GM18498 (cell line): Measurements from ENCODE around the gene HPS3.

Experiments used
- ATAC-seq: cut with Tn5 transposase; IDR thresholded peaks from one replicate; pipeline ENCODE4 v1.9.1; 2021; ENCODE audit warnings: mild to moderate bottlenecking, moderate library complexity; ENCODE audit not compliant: unreplicated experiment

Gene HPS3

GRCh38 chr3:149120051-149120972 lies 9.1 kb upstream of the HPS3 start:
- ATAC-seq, result peak; percentile 71

GRCh38 chr3:149122721-149123578 lies 6.5 kb upstream of the HPS3 start:
- ATAC-seq, result no peak

GRCh38 chr3:149128821-149129220 lies 617 bp upstream of the HPS3 start:
- no peak for ATAC-seq

- no peak for ATAC-seq
Observed at GRCh38 chr3:149131589-149131988, 2.2 kb downstream of the HPS3 start.

- ATAC-seq, result no peak
Observed at GRCh38 chr3:149134575-149134974, 5.1 kb downstream of the HPS3 start.

GRCh38 chr3:149142682-149143081 lies 13.2 kb downstream of the HPS3 start:
- ATAC-seq, result no peak

- peak; percentile 21 for ATAC-seq
Observed at GRCh38 chr3:149145356-149145755, 15.9 kb downstream of the HPS3 start.

- peak; percentile 89 for ATAC-seq
Observed at GRCh38 chr3:149145974-149146373, 16.5 kb downstream of the HPS3 start.

- no peak for ATAC-seq
Observed at GRCh38 chr3:149150436-149150835, 21.0 kb downstream of the HPS3 start.

GRCh38 chr3:149151843-149152242 lies 22.4 kb downstream of the HPS3 start:
- ATAC-seq, result no peak

GRCh38 chr3:149152420-149152819 lies 23.0 kb downstream of the HPS3 start:
- peak; percentile 98 for ATAC-seq

GRCh38 chr3:149153402-149153801 lies 24.0 kb downstream of the HPS3 start:
- ATAC-seq, result no peak

GRCh38 chr3:149160754-149161300 lies 31.4 kb downstream of the HPS3 start:
- ATAC-seq, result no peak

- no peak for ATAC-seq
Observed at GRCh38 chr3:149162007-149162406, 32.6 kb downstream of the HPS3 start.

GRCh38 chr3:149163066-149163465 lies 33.6 kb downstream of the HPS3 start:
- ATAC-seq, result no peak

- no peak for ATAC-seq
Observed at GRCh38 chr3:149167898-149168297, 38.5 kb downstream of the HPS3 start.

GRCh38 chr3:149170672-149171071 lies 41.2 kb downstream of the HPS3 start:
- no peak for ATAC-seq

- peak; percentile 92 for ATAC-seq
Observed at GRCh38 chr3:149174901-149175300, 45.5 kb downstream of the HPS3 start.

GRCh38 chr3:149177122-149177521 lies 47.7 kb downstream of the HPS3 start:
- ATAC-seq, result no peak

- ATAC-seq, result no peak
Observed at GRCh38 chr3:149179220-149179619, 49.8 kb downstream of the HPS3 start.

GRCh38 chr3:149180057-149180573 lies 50.7 kb downstream of the HPS3 start:
- ATAC-seq, result no peak
